H1 (cell line): ENCODE measurements around the gene TRIM14. TPM values are rescaled to one million over a fixed set of nuclear protein-coding genes. Genes with fewer than 3 reads are reported as not detected.

Experiments
- CTCF ChIA-PET: fragments of 300-600 bp; sonication (Branson Sonifier 250); formaldehyde crosslinking; loops from one replicate; lab custom pipeline; 2021; ENCODE audit not compliant: partially characterized antibody; lab: Charles Lee
- POLR2A ChIA-PET: fragments of 300-600 bp; sonication (Branson Sonifier 250); formaldehyde crosslinking; loops from one replicate; lab custom pipeline; 2021; ENCODE audit warnings: inconsistent platforms; ENCODE audit not compliant: partially characterized antibody; lab: Charles Lee
- DNase-seq, 2 experiments: peaks; one replicate each; pipeline versions ENCODE4 v3.0.0 to v3.0.0-alpha.2; 2010 to 2022; ENCODE audit warnings: low spot score in 2 of 2, low read depth in 1 of 2, mixed read lengths in 1 of 2
- FAIRE-seq: peaks from 2 replicates; lab custom pipeline; 2011; peaks lifted over from hg19 to GRCh38; lab: Jason Lieb, UNC
- H2AFZ ChIP-seq: 2 replicates; pipeline ENCODE4 v1.8.1; 2012; ENCODE audit warnings: low read length, inconsistent platforms
- H2AK5ac ChIP-seq: 2 replicates; pipeline ENCODE4 v1.6.1; 2013; ENCODE audit warnings: low read depth, low read length
- H2BK120ac ChIP-seq: replicated peaks from 2 replicates; pipeline ENCODE3; 2013; ENCODE audit warnings: low read depth, low read length, inconsistent platforms
- H2BK12ac ChIP-seq: 2 replicates; pipeline ENCODE4 v1.6.1; 2013; ENCODE audit warnings: low read depth, low read length
- H2BK15ac ChIP-seq: 2 replicates; pipeline ENCODE4 v1.6.1; 2013; ENCODE audit warnings: low read length
- H2BK20ac ChIP-seq: 2 replicates; pipeline ENCODE4 v1.6.1; 2013; ENCODE audit warnings: low read length
- H2BK5ac ChIP-seq: 2 replicates; pipeline ENCODE4 v1.6.1; 2013; ENCODE audit warnings: low read depth, low read length
- H3K14ac ChIP-seq: 2 replicates; pipeline ENCODE4 v1.6.1; 2013; ENCODE audit warnings: inconsistent platforms; ENCODE audit not compliant: insufficient read length
- H3K18ac ChIP-seq: 2 replicates; pipeline ENCODE4 v1.6.1; 2013; ENCODE audit warnings: low read length; ENCODE audit errors: extremely low read depth
- H3K23ac ChIP-seq: 2 replicates; pipeline ENCODE4 v1.6.1; 2013; ENCODE audit warnings: inconsistent platforms; ENCODE audit not compliant: insufficient read length
- H3K23me2 ChIP-seq: 2 replicates; pipeline ENCODE4 v1.6.1; 2013; ENCODE audit warnings: low read depth, low read length
- H3K27ac ChIP-seq: 2 replicates; pipeline ENCODE4 v1.6.1; 2011; ENCODE audit warnings: low read depth, low read length, inconsistent platforms
- H3K27me3 ChIP-seq, 4 experiments: replicated peaks in 1 of 4; 1 replicate in 1 of 4; 2 replicates in 3 of 4; pipeline versions ENCODE4 v1.6.1 to v1.8.1; 2011 to 2013; ENCODE audit warnings: low read length in 3 of 4, mild to moderate bottlenecking in 3 of 4, inconsistent platforms in 2 of 4, mixed read lengths in 2 of 4, moderate library complexity in 1 of 4; ENCODE audit not compliant: control insufficient read depth in 3 of 4, insufficient read depth in 3 of 4; ENCODE audit errors: extremely low read depth in 1 of 4
- H3K36me3 ChIP-seq, 4 experiments: 2 replicates each; pipeline versions ENCODE4 v1.6.1 to v1.8.1; 2011 to 2013; ENCODE audit warnings: mild to moderate bottlenecking in 4 of 4, low read length in 3 of 4, moderate library complexity in 2 of 4, control low read depth in 1 of 4, inconsistent platforms in 1 of 4; ENCODE audit not compliant: insufficient read depth in 4 of 4, control insufficient read depth in 2 of 4
- H3K4ac ChIP-seq: replicated peaks from 2 replicates; pipeline ENCODE3; 2013; ENCODE audit warnings: low read length, low read depth, mixed read lengths, inconsistent platforms; ENCODE audit not compliant: insufficient read length
- H3K4me1 ChIP-seq, 4 experiments: replicated peaks in 1 of 4; 1 replicate in 1 of 4; 2 replicates in 3 of 4; pipeline versions ENCODE4 v1.6.1 to v1.8.1; 2011 to 2013; ENCODE audit warnings: low read length in 3 of 4, inconsistent platforms in 2 of 4, mixed read lengths in 1 of 4; ENCODE audit not compliant: insufficient read depth in 4 of 4, control insufficient read depth in 3 of 4
- H3K4me2 ChIP-seq, 2 experiments: 2 replicates each; pipeline versions ENCODE4 v1.6.1 to v1.8.1; 2011 to 2013; ENCODE audit warnings: low read depth in 2 of 2, low read length in 2 of 2, control low read depth in 1 of 2, inconsistent platforms in 1 of 2, mild to moderate bottlenecking in 1 of 2; ENCODE audit not compliant: insufficient read depth in 1 of 2
- H3K4me3 ChIP-seq, 4 experiments: fragments of 200-600, 300-600 bp in 1 of 4; sonication (generic), shearing (Covaris generic), sonication (Bioruptor Twin) in 1 of 4; 2 replicates each; pipeline versions ENCODE4 v1.5.1 to v1.8.1; 2011 to 2016; ENCODE audit warnings: low read length in 4 of 4, low read depth in 3 of 4, control low read depth in 2 of 4, inconsistent platforms in 2 of 4, mild to moderate bottlenecking in 2 of 4, mixed read lengths in 1 of 4, moderate library complexity in 1 of 4; ENCODE audit not compliant: insufficient read depth in 2 of 4; ENCODE audit errors: extremely low read depth in 1 of 4
- H3K56ac ChIP-seq: replicated peaks from 2 replicates; pipeline ENCODE3; 2013; ENCODE audit warnings: low read depth, mild to moderate bottlenecking, mixed read lengths, low read length, inconsistent platforms; ENCODE audit not compliant: insufficient read length
- H3K79me1 ChIP-seq: 2 replicates; pipeline ENCODE4 v1.6.1; 2013; ENCODE audit warnings: low read depth, low read length, control low read depth
- H3K79me2 ChIP-seq, 2 experiments: 2 replicates each; pipeline versions ENCODE4 v1.6.1 to v1.8.1; 2012 to 2013; ENCODE audit warnings: low read length in 2 of 2, mild to moderate bottlenecking in 2 of 2, inconsistent platforms in 1 of 2; ENCODE audit not compliant: insufficient read depth in 2 of 2, control insufficient read depth in 1 of 2
- H3K9ac ChIP-seq, 4 experiments: replicated peaks in 1 of 4; 1 replicate in 1 of 4; 2 replicates in 3 of 4; pipeline versions ENCODE4 v1.6.1 to v1.8.1; 2011 to 2013; ENCODE audit warnings: low read depth in 3 of 4, low read length in 3 of 4, control low read depth in 2 of 4, mild to moderate bottlenecking in 2 of 4, moderate library complexity in 2 of 4, inconsistent platforms in 1 of 4; ENCODE audit errors: extremely low read depth in 1 of 4
- H3K9me3 ChIP-seq, 2 experiments: 2 replicates each; pipeline versions ENCODE4 v1.6.1 to v1.8.1; 2012 to 2013; ENCODE audit warnings: mild to moderate bottlenecking in 2 of 2, moderate library complexity in 2 of 2, control low read depth in 1 of 2, inconsistent platforms in 1 of 2, low read depth in 1 of 2, low read length in 1 of 2, mixed read lengths in 1 of 2; ENCODE audit not compliant: insufficient read depth in 2 of 2
- H4K20me1 ChIP-seq, 2 experiments: replicated peaks in 1 of 2; 2 replicates each; pipeline versions ENCODE3 to v1.8.1; 2011 to 2013; ENCODE audit warnings: inconsistent platforms in 2 of 2, low read length in 2 of 2, mild to moderate bottlenecking in 1 of 2; ENCODE audit not compliant: insufficient read depth in 2 of 2, control insufficient read depth in 1 of 2
- H4K5ac ChIP-seq: 2 replicates; pipeline ENCODE4 v1.6.1; 2013; ENCODE audit warnings: low read length, low read depth, mixed read lengths, inconsistent platforms; ENCODE audit not compliant: insufficient read length
- H4K8ac ChIP-seq: 2 replicates; pipeline ENCODE4 v1.8.0; 2013; ENCODE audit warnings: mild to moderate bottlenecking, moderate library complexity, low read length, inconsistent platforms; ENCODE audit not compliant: insufficient read depth; ENCODE audit errors: extremely low read depth
- H4K91ac ChIP-seq: replicated peaks from 2 replicates; pipeline ENCODE3; 2013; ENCODE audit warnings: low read length, mixed read lengths, inconsistent platforms; ENCODE audit not compliant: insufficient read length
- HDAC6 ChIP-seq: IDR thresholded peaks from one replicate; pipeline ENCODE4 v1.7.1; 2012; ENCODE audit warnings: low read depth, mild to moderate bottlenecking, inconsistent platforms, low read length, moderate library complexity
- JUND ChIP-seq: IDR thresholded peaks from 2 replicates; pipeline ENCODE4 v1.6.1; 2011; ENCODE audit warnings: mild to moderate bottlenecking, improper control_type of control experiment, low read length
- KDM1A ChIP-seq: fragments of 200-600, 300-600 bp; sonication (generic); IDR thresholded peaks from 2 replicates; pipeline ENCODE4 v1.7.1; 2016; ENCODE audit warnings: mild to moderate bottlenecking, low read length, borderline replicate concordance
- PHF8 ChIP-seq: fragments of 200-600 bp; sonication (generic); conservative IDR thresholded peaks from 2 replicates; pipeline ENCODE4 v1.7.1; 2012; ENCODE audit warnings: low read depth, mild to moderate bottlenecking, inconsistent platforms, low read length, moderate library complexity
- RXRA ChIP-seq: IDR thresholded peaks from 2 replicates; pipeline ENCODE4 v1.6.1; 2011; ENCODE audit warnings: low read depth, mild to moderate bottlenecking, low read length, moderate library complexity; ENCODE audit not compliant: insufficient read depth
- WGBS, 2 experiments: shearing (Covaris generic) in 1 of 2; methylation state at CpG; one replicate each; pipeline versions ENCODE4 v1.1.6 to v1.1.7; 2013 to 2015; ENCODE audit warnings: low lambda C conversion rate in 2 of 2, mixed read lengths in 2 of 2, inconsistent platforms in 1 of 2, low coverage in 1 of 2, missing lambda C conversion rate in 1 of 2; ENCODE audit not compliant: insufficient replicate concordance in 2 of 2, insufficient coverage in 1 of 2, insufficient read length in 1 of 2; ENCODE audit errors: extremely low coverage in 1 of 2, missing lambda C conversion rate in 1 of 2; 5-methylcytosine and 5-hydroxymethylcytosine counted together
- polyA plus RNA-seq, 7 experiments: library from polyadenylated mRNA; depleted of rRNA in 3 of 7; stranded (reverse) in 5 of 7; unstranded in 2 of 7; fragments of >200 nt in 5 of 7; fragments of 200-250 nt in 2 of 7; gene quantifications; 1 replicate in 5 of 7; 2 replicates in 1 of 7; 4 replicates in 1 of 7; pipeline versions ENCODE4 v1.2.1 to v1.2.3, GENCODE V29; 2011 to 2013; ENCODE audit warnings: missing spikeins in 2 of 7, mixed read lengths in 2 of 7
- total RNA-seq: library from RNA; stranded (reverse); fragmentation: NEBNext Ultra II Directional; extraction: Animal tissue kit (Norgen Biotek cat#: 25700); gene quantifications from 2 replicates; pipeline ENCODE4 v1.2.1, GENCODE V29; 2021

Gene TRIM14
- total and polyA plus RNA-seq, 2 of the 8 experiments (the other 6 are each of a cell fraction or from before 2014, with no cell fraction given), result 9.2 to 19.4 TPM

DNA sequence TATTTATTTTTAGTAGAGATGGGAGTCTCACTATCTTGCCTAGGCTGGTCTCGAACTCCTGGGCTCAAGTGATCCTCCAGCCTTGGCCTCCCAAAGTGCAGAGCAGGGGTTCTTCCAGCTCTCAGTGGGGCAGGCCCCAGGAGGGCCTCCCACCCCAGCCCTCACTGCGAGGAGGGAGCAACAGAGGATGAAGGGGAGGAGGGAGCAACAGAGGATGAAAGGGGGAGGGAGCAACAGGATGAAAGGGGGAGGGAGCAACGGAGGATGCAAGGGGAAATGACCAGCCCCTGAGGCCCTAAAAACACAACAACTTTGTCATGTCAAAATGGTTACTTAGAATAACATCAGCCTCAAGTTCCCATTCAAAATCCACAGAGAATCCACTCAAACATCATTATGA is 10.0 kb downstream of the TRIM14 start:
- Histone ChIP-seq H3K23ac (no peak overlapping the region), H2BK20ac (no peak overlapping the region), H3K27me3 (no peaks in the 10 kb centered on the region), H3K14ac (no peak overlapping the region), H2BK12ac (no peak overlapping the region), H3K4ac (no peak overlapping the region), H2AK5ac (no peak overlapping the region), H4K20me1 (no peaks in the 10 kb centered on the region), H4K91ac (no peak overlapping the region), H3K9ac (no peak overlapping the region), H2BK15ac (no peak overlapping the region), H3K27ac (no peak overlapping the region), H3K79me2 (no peaks in the 10 kb centered on the region), H3K36me3 (no peaks in the 10 kb centered on the region), H4K8ac (no peak overlapping the region), H2AFZ (no peak overlapping the region), H3K56ac (no peak overlapping the region), H2BK120ac (no peak overlapping the region), H3K4me2 (no peak overlapping the region), H2BK5ac (no peak overlapping the region), H3K18ac (no peak overlapping the region; the same call in 1 of the 2 replicates), H3K79me1 (no peaks in the 10 kb centered on the region), H3K23me2 (no peaks in the 10 kb centered on the region; the same call in 1 of the 2 replicates), H3K4me1 (peaks cover 0 to 3% (median 1%) of the 10 kb centered on the region in 4 experiments; a peak in 2 of 7 replicates), H3K9me3 (no peaks in the 10 kb centered on the region), H4K5ac (no peak overlapping the region), H3K4me3 (no peak overlapping the region)
- TF ChIP-seq JUND (no peak), HDAC6 (no peak), KDM1A (0 out of 2 replicates have a peak, but pooled peaks have one; percentile 35), RXRA (no peak), PHF8 (no peak)
- 90% methylated on average over 2 of the region's 3 CpGs; no CpG with 5 or more reads in 1 of the 2 experiments for WGBS, 2 experiments
- ChIA-PET POLR2A (interaction anchor here (1.1 to 1.7 kb wide), 2 partner anchors 10 to 12 kb away, joined by 3 to 6 read pairs; partner anchors contain the start of gene TRIM14), CTCF (interaction anchor here (0.8 to 1.4 kb wide), 3 partner anchors 21 to 94 kb away, joined by 3 to 5 read pairs (median 4); no protein-coding TSS in a partner anchor)
- no peak for DNase-seq
- FAIRE-seq, result no peak
